Psoas muscle (tissue), 8 donors: Measurements from ENCODE around the gene KIF3B. TPM values are rescaled to one million over a fixed set of nuclear protein-coding genes. Genes with fewer than 3 reads are reported as not detected.

Experiments used
- ATAC-seq, 4 donors: fragments of 200-7000 bp; cut with Tn5 transposase; one replicate each; pipeline ENCODE4 v1.9.1; 2020; ENCODE audit warnings: moderate library complexity in 3 of 4, mild to moderate bottlenecking in 2 of 4
- DNase-seq, 2 donors: peaks; one replicate each; pipeline ENCODE4 v3.0.0-alpha.2; 2020
- H3K27ac ChIP-seq: fragments of 200-600 bp; one replicate; pipeline ENCODE4 v1.8.0; 2022
- H3K27me3 ChIP-seq, 3 donors: fragments of 200-600 bp in 1 of 3; one replicate each; pipeline versions ENCODE4 v1.6.1 to v1.8.0; 2013 to 2022; ENCODE audit warnings: low read length in 2 of 3, mild to moderate bottlenecking in 2 of 3, moderate library complexity in 1 of 3; ENCODE audit not compliant: insufficient read depth in 3 of 3
- H3K36me3 ChIP-seq, 2 donors: fragments of 200-600 bp in 1 of 2; one replicate each; pipeline versions ENCODE4 v1.6.1 to v1.8.0; 2013 to 2022; ENCODE audit warnings: low read depth in 1 of 2, mild to moderate bottlenecking in 1 of 2, moderate library complexity in 1 of 2; ENCODE audit not compliant: insufficient read depth in 1 of 2
- H3K4me1 ChIP-seq: fragments of 200-600 bp; one replicate; pipeline ENCODE4 v1.8.0; 2022
- H3K4me3 ChIP-seq: fragments of 200-600 bp; one replicate; pipeline ENCODE4 v1.8.0; 2022; ENCODE audit warnings: mild to moderate bottlenecking
- H3K9me3 ChIP-seq: fragments of 200-600 bp; one replicate; pipeline ENCODE4 v1.8.0; 2022
- WGBS, 3 donors: extraction: QIAGEN DNeasy Blood & Tissue Kit; methylation state at CpG; one replicate each; pipeline versions ENCODE4 v1.1.6 to v1.1.7; 2013; 5-methylcytosine and 5-hydroxymethylcytosine counted together
- intact Hi-C, 2 donors: fragments of 100-400 bp; cut with DNase I; formaldehyde crosslinking; loops; one replicate each; pipeline versions ENCODE4 v1.11.0 to v1.14.2; 2022
- polyA plus RNA-seq, 3 donors: library from polyadenylated mRNA; stranded (reverse); fragments of 200-250 nt; gene quantifications; one replicate each; pipeline ENCODE4 v1.2.3, GENCODE V29; 2013
- total RNA-seq, 4 donors: library from RNA; stranded (reverse); fragmentation: NEBNext Ultra II Directional in 2 of 4; extraction: Animal tissue kit (Norgen Biotek cat#: 25700) in 2 of 4; gene quantifications; one replicate each; pipeline versions ENCODE4 v1.2.1 to v1.2.4, GENCODE V29; 2021 to 2023
- TF ChIP-seq, protein P1 (sequence below): fragments of 200-600 bp; IDR thresholded peaks from one replicate; pipeline ENCODE4 v1.8.0; 2022; ENCODE audit warnings: antibody characterized with exemption
- donor health status: healthy with polysubstance abuse.
- donor health status: DM: no; HTN: no; CAD: no; lungs with moderate emphysema.
- donor health status: Bipolar disorder and iron deficiency.
- donor health status: healthy.
- donor health status: DM: yes; HTN: yes; CAD: no.
- donor health status: DM: no; HTN: no; CAD: no.
- donor health status: DM: no; HTN: no; CAD: no.
- donor health status: DM: yes; HTN: yes; CAD: no.

The KIF3B gene
- total and polyA plus RNA-seq, 7 donors, result 3.3 to 11.4 (median 7.5) TPM

DNA sequence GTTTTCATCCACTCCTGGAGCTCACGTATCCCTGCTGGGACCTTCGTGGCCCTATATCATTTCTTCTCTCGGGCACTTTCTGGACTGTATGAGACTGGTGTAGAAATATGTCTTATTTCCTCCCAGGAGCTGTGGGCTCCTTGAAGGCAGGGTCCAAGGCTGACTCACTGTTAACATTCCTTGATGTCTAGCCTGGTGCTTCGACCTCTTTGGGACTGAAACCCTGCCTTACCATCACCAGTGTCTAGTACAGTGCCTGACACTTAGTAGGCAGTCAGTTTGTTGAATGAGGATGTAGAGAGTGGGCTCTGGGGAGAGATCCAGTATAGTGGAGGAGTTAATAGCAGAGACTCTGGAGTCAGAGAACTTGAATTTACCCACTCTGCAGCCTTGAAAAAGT is 46.2 kb upstream of the KIF3B start:
- peaks cover 4 to 92% of the 10 kb centered on the region in 2 donors for H3K36me3 ChIP-seq
- no peaks in the 10 kb centered on the region for H3K9me3 ChIP-seq
- WGBS, 3 donors, result 91 to 95% (median 94%) methylated on average over 4 of the region's 4 CpGs
- intact Hi-C loops, result no loop called here
- H3K27ac ChIP-seq, result no peak overlapping the region
- no peak for ATAC-seq
- no peaks in the 10 kb centered on the region for H3K27me3 ChIP-seq
- H3K4me3 ChIP-seq, result no peak overlapping the region
- no peak for DNase-seq
- TF ChIP-seq, protein P1, sequence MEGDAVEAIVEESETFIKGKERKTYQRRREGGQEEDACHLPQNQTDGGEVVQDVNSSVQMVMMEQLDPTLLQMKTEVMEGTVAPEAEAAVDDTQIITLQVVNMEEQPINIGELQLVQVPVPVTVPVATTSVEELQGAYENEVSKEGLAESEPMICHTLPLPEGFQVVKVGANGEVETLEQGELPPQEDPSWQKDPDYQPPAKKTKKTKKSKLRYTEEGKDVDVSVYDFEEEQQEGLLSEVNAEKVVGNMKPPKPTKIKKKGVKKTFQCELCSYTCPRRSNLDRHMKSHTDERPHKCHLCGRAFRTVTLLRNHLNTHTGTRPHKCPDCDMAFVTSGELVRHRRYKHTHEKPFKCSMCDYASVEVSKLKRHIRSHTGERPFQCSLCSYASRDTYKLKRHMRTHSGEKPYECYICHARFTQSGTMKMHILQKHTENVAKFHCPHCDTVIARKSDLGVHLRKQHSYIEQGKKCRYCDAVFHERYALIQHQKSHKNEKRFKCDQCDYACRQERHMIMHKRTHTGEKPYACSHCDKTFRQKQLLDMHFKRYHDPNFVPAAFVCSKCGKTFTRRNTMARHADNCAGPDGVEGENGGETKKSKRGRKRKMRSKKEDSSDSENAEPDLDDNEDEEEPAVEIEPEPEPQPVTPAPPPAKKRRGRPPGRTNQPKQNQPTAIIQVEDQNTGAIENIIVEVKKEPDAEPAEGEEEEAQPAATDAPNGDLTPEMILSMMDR, result no peak
- peaks cover 13% of the 10 kb centered on the region for H3K4me1 ChIP-seq

DNA sequence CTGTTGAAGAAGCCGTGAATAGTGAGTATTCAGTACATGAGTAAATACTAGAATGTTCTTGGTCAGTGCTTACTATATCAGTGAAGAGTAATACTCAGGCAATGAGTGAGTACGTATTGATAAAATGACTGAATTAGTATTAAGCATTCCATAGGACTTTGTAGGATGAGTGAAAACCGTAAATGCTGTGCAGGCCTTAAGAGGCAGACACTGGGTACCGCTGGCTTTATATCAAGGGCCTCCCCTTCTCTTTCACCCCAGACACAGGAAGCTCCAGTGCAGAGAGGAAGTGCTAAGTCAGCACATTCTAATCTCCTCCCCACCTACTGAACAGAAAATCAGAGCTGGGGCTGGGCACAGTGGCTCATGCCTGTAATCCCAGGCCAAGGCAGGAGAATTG is 45.6 kb upstream of the KIF3B start:
- TF ChIP-seq, protein P1, result no peak
- intact Hi-C loops, result no loop called here
- Histone ChIP-seq H3K4me1 (peaks cover 13% of the 10 kb centered on the region), H3K36me3 (peaks cover 4 to 97% of the 10 kb centered on the region in 2 donors), H3K4me3 (no peak overlapping the region), H3K27ac (no peak overlapping the region), H3K9me3 (no peaks in the 10 kb centered on the region), H3K27me3 (no peaks in the 10 kb centered on the region)
- ATAC-seq (no peak), DNase-seq (no peak)
- 84 to 90% (median 86%) methylated on average over 4 of the region's 4 CpGs for WGBS, 3 donors

DNA sequence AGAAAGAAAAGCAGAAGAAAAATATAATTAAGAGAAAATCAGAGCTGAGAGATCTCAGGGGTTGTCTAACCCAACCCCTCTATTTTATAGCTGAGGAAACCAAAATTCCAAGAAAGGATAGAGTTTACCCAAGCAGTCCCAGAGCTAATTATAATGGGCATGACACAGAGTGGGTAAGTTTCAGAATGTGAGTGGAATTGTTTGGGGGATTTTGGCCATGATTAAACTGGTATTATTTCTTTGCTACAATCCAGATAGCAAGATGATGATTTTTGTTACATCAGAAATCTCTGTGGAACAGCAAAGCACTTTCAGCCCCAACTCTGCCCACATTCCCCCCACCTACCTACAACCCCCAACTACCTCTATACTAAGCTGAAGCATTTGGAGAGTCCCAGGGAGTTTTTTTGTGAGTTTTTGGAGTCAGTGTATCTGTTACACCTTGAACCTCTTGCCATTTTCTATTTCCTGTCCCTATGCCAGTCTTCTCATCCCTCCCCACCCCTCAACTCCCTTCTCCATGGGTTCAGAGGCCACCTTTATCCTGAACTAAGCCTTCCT is 45.0 kb upstream of the KIF3B start:
- H3K27ac ChIP-seq, result no peak overlapping the region
- TF ChIP-seq, protein P1, result no peak
- intact Hi-C loops, result no loop called here
- H3K36me3 ChIP-seq, result peaks cover 4 to 97% of the 10 kb centered on the region in 2 donors
- no peak for DNase-seq
- no peaks in the 10 kb centered on the region for H3K9me3 ChIP-seq
- ATAC-seq, result no peak
- no peaks in the 10 kb centered on the region for H3K27me3 ChIP-seq
- peaks cover 7% of the 10 kb centered on the region for H3K4me1 ChIP-seq
- no peak overlapping the region for H3K4me3 ChIP-seq

DNA sequence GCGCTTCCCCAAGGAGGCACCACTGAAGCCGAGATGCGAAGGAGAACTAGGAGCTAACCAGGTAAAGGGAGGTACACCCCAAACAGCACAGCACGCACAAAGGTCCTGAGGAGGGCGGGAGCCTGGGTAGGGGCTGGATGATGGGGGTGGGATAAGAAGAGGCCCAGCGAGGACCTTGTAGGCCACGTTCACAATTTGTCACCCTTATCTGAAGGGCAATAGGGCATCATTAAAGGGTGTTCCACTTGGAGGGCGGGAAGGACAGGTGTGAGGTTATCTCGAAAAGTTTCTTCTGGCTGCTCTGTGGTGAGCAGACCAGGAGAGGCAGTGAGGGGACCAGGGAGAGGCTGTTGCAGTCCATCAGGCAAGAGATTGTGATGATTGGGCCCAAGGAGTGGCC is 44.2 kb upstream of the KIF3B start:
- intact Hi-C loops, result no loop called here
- Histone ChIP-seq H3K4me3 (no peak overlapping the region), H3K4me1 (no peaks in the 10 kb centered on the region), H3K9me3 (no peaks in the 10 kb centered on the region), H3K27ac (no peak overlapping the region), H3K27me3 (no peaks in the 10 kb centered on the region), H3K36me3 (peaks cover 4 to 88% of the 10 kb centered on the region in 2 donors)
- no peak for ATAC-seq
- WGBS, 3 donors, result 92 to 96% (median 96%) methylated on average over 9 of the region's 9 CpGs
- DNase-seq, result no peak
- TF ChIP-seq, protein P1, result no peak
